GM12891 (cell line): Measurements from ENCODE around the gene PDE8A.

Source experiments
- DNase-seq: peaks from one replicate; pipeline ENCODE4 v3.0.0; 2011; ENCODE audit warnings: low spot score; ENCODE audit not compliant: insufficient read length
- FAIRE-seq: peaks from 2 replicates; lab custom pipeline; 2011; peaks lifted over from hg19 to GRCh38; lab: Jason Lieb, UNC
- PAX5 ChIP-seq: IDR thresholded peaks from 2 replicates; pipeline ENCODE4 v1.6.1; 2011; ENCODE audit warnings: low read length, moderate library complexity, mild to moderate bottlenecking; ENCODE audit not compliant: insufficient read depth, severe bottlenecking
- POLR2A ChIP-seq: IDR thresholded peaks from 2 replicates; pipeline ENCODE4 v1.6.1; 2011; ENCODE audit warnings: low read depth, low read length, control low read depth
- POLR2AphosphoS5 ChIP-seq: IDR thresholded peaks from 2 replicates; pipeline ENCODE4 v1.6.1; 2011; ENCODE audit warnings: low read depth, low read length, control low read depth
- POU2F2 ChIP-seq: IDR thresholded peaks from 2 replicates; pipeline ENCODE4 v1.6.1; 2011; ENCODE audit warnings: low read depth, mild to moderate bottlenecking, control low read depth, low read length, moderate library complexity
- SPI1 ChIP-seq: IDR thresholded peaks from 2 replicates; pipeline ENCODE4 v1.6.1; 2011; ENCODE audit warnings: low read depth, low read length, control low read depth
- TAF1 ChIP-seq: IDR thresholded peaks from 2 replicates; pipeline ENCODE4 v1.6.1; 2011; ENCODE audit warnings: low read depth, low read length, control low read depth

The PDE8A gene

GRCh38 chr15:85021409-85021808 lies 39.8 kb downstream of the PDE8A start:
- TF ChIP-seq POLR2A: no peak
- TF ChIP-seq SPI1: no peak
- no peak for TF ChIP-seq PAX5
- no peak for TF ChIP-seq POLR2AphosphoS5
- no peak for TF ChIP-seq TAF1
- no peak for FAIRE-seq

GRCh38 chr15:85022860-85023403 lies 41.3 kb downstream of the PDE8A start:
- TF ChIP-seq SPI1 (no peak), PAX5 (no peak), POLR2AphosphoS5 (no peak), TAF1 (no peak)
- FAIRE-seq (no peak), DNase-seq (no peak)

More at GRCh38 chr15:85021409-85021808, 39.8 kb downstream of the PDE8A start:
- DNase-seq: no peak

- no peak for TF ChIP-seq TAF1
- TF ChIP-seq PAX5: no peak
- no peak for TF ChIP-seq SPI1
- TF ChIP-seq POU2F2: no peak
- no peak for TF ChIP-seq POLR2A
- TF ChIP-seq POLR2AphosphoS5: no peak
- DNase-seq (no peak), FAIRE-seq (peak; percentile 48)
Observed at GRCh38 chr15:85024003-85024402, 42.3 kb downstream of the PDE8A start.

GRCh38 chr15:85024509-85025336 lies 43.1 kb downstream of the PDE8A start:
- TF ChIP-seq PAX5 (no peak), SPI1 (no peak), POLR2A (no peak), POU2F2 (no peak), POLR2AphosphoS5 (no peak), TAF1 (no peak)
- no peak for DNase-seq
- FAIRE-seq: no peak

- DNase-seq (no peak), FAIRE-seq (no peak)
- TF ChIP-seq SPI1: no peak
- TF ChIP-seq POLR2A: no peak
- no peak for TF ChIP-seq POU2F2
- no peak for TF ChIP-seq POLR2AphosphoS5
Observed at GRCh38 chr15:85025516-85026251, 44.0 kb downstream of the PDE8A start.

- TF ChIP-seq POU2F2 (no peak), TAF1 (no peak), PAX5 (no peak), SPI1 (no peak), POLR2A (no peak), POLR2AphosphoS5 (no peak)
- no peak for DNase-seq
- FAIRE-seq: no peak
Observed at GRCh38 chr15:85026304-85027032, 44.8 kb downstream of the PDE8A start.

GRCh38 chr15:85027033-85027380 lies 45.4 kb downstream of the PDE8A start:
- FAIRE-seq (peak; percentile 33), DNase-seq (no peak)
- TF ChIP-seq POU2F2 (no peak), TAF1 (no peak), PAX5 (no peak), SPI1 (no peak), POLR2A (no peak), POLR2AphosphoS5 (no peak)

GRCh38 chr15:85027421-85027820 lies 45.8 kb downstream of the PDE8A start:
- FAIRE-seq (peak; percentile 38), DNase-seq (no peak)
- TF ChIP-seq SPI1 (no peak), POLR2AphosphoS5 (no peak), PAX5 (no peak), POLR2A (no peak)

- DNase-seq (no peak), FAIRE-seq (no peak)
- no peak for TF ChIP-seq PAX5
- TF ChIP-seq TAF1: no peak
Observed at GRCh38 chr15:85028416-85028815, 46.8 kb downstream of the PDE8A start.

GRCh38 chr15:85029221-85029620 lies 47.6 kb downstream of the PDE8A start:
- TF ChIP-seq TAF1 (no peak), SPI1 (no peak), POLR2A (no peak), POU2F2 (no peak), PAX5 (no peak), POLR2AphosphoS5 (no peak)
- DNase-seq: no peak
- no peak for FAIRE-seq
